Retina (tissue), 1 donor: ENCODE measurements around the gene IQCM.
"Not testable (repeated sequence)": the region's sequence is repeated elsewhere in the genome, so short reads cannot be mapped to it uniquely, and the experiment has no call there.

ENCODE experiments used
- DNase-seq: peaks from one replicate; pipeline ENCODE4 v3.0.0-alpha.2; 2016

The IQCM gene

DNA sequence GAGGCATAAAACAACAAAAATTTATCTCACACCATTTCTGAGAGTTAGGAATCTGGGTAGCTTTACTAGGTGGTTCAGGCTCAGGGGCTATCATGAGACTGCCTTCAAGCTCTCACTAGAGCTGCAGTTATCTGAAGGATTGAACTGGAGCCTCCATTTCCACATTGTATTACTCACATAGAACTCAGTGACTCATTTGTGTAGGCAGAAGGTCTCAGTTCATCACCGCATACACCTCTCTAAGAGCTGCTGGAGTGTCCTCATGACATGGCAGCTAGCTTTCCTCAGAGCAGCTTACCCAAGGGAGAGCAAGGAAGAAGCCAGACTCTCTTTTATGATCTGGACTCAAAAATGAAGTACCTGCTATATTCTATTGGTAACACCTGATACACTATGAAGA, 389.2 kb downstream of the IQCM start:
- no peak for DNase-seq

GRCh38 chr4:149409555-149409962, 406.1 kb downstream of the IQCM start:
- DNase-seq = no peak

DNA sequence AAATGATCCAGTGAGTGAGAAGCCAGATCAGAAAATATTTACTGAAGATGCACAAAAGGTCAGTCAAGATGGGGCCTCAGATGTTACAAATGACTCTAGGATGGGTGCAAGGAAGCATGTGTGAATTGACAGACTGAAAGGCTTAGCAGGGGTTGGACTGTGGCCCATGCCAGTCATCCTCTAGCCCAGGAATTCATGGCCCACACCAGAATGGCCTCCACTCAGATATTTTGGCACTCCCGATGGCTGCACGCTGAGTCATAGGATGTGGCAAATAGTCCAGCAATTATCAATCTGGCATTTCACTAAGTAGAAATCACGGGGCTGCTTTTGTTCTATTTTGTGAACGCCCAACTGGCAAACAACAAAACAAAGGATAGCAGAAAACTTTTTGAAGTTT, 406.5 kb downstream of the IQCM start:
- no peak for DNase-seq

GRCh38 chr4:149404143-149404542, 411.5 kb downstream of the IQCM start:
- DNase-seq = no peak

DNA sequence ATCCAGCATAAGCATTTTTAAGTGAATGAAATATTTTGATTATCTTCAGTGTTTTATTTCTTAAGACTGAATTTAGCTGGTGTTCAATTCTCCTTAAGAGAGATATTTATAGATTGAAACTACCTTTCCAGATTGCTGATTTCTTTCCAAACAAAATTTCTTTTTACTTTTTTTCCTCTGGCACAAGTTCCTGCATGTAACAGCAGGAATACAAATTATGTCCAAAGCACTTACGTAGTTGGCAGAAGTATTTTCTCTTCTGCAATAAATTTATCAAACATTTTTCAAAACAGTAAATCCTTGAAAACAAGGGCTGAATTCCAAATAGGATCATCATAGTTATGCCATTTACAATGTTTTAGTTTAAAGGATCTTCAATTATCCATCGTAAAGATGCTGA, 412.6 kb downstream of the IQCM start:
- DNase-seq = no peak

DNA sequence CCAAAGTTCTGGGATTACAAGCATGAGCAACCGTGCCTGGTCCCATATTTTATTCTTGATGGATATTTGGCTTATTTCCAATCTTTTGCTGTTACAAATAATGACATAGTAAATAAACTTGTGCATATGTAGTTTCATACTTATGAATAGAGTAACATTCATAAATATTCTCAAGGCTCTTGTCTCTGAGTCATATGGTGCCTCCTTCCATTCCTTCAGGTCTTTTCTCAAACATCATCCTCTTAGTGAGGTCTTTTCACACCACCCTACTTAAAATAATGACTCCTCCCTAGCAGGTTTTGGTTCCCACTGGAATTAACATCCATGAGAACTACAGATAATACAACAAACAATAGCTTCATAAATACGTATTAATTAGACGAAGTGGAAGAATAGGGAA, 416.6 kb downstream of the IQCM start:
- DNase-seq = no peak

DNA sequence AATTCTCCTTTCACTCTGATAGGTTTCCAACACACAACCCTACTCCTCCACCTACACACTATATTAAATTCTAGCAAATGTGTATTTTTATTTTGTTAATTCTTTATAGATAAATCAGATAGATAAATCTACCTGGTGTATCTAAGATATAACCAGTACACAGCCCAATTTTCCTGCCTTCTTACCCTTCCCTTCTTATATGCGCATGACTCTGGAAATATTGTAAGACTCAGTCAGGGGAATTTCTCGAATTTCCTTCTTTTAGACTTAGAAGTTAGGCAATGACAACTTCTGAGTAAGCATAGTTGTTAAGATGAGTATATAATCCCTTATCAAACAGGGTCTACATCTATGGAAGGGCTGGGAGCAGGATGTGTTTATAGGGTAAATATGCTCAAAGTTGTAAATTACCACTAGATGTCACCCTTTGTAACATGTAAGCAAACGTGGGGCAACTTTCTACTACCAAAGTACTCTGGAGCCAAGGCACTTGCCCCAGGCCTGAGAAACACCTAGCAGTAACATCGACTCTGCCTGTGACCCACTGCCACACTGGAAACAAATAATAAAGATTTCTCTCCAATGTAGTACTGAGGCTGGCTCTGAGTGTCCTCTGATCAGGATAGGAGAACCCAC, 444.7 kb downstream of the IQCM start:
- no peak for DNase-seq

GRCh38 chr4:149370002-149370401, 445.6 kb downstream of the IQCM start:
- DNase-seq = no peak

DNA sequence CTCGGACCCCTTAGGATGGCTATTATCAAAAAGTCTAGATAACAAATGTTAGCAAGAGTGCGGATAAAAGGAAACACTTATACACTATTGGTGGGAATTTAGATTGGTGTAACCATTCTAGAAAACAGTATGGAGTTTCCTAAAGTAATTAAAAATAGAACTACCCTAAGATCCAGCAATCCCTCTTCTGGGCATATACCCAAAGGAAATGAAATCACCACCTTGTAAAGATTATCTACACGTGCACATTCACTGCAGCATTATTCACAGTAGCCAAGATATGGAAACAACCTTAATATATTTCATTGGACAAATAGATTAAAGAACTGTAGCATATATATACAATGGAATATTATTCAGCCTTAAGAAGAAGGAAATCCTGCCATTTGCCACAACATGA, 462.4 kb downstream of the IQCM start:
- DNase-seq = no peak

DNA sequence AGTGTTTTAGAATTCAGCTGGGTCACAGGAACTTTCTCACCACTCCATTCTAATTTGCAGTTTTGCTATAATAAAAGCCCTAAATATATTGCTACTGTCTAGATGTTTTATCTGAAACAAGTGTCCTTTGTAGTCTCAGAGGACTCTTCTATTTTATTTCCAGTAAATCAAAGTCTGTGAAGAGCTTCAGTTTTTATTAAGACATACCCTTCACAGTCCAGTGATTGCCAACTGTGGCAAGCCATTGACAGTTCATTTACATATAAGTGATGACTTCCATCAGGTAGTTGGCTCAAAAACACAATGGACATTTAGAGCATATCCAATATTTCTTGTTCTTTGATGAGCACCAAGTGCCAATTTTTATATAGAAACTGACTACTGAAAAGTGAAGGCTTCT, 466.1 kb downstream of the IQCM start:
- no peak for DNase-seq

DNA sequence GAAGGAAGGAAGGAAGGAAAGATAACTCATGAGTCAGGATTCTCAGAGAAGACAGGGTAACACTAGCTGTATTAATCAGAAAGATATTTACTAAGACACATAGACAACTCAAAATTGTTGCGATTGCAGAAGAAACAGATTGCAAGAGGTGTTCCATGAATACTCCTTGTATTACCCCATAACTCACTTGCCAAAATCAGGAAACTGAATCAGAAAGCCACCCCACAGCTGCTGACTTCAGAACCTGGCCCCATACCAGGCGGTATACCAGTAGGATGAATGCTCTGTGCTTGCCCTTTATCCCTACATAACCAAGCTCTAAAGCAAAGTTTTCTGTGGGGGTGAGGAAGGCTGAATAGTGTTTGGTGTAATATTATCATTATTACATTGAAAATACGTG, 468.5 kb downstream of the IQCM start:
- no peak for DNase-seq

DNA sequence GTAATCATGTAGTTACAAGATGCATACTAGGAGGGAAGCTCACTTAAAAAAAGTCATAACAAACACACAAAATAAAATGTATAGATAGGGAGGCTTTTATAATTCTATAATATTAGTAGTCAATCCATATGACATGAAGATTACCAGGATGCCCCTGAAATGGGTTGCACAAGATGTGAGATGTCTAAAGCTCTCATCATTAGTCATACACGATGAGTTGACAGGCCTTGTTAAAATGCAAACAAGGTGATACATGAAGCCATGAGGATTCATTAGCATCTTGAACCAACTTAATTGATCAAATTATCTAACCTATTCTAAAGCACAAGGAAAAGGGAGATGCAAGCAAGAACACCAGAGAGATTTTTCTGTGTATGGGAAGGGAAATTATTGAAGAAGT, 470.2 kb downstream of the IQCM start:
- DNase-seq = no peak

- DNase-seq = no peak
These were observed 471.2 kb downstream of the IQCM start for GRCh38 chr4:149344436-149344835.

DNA sequence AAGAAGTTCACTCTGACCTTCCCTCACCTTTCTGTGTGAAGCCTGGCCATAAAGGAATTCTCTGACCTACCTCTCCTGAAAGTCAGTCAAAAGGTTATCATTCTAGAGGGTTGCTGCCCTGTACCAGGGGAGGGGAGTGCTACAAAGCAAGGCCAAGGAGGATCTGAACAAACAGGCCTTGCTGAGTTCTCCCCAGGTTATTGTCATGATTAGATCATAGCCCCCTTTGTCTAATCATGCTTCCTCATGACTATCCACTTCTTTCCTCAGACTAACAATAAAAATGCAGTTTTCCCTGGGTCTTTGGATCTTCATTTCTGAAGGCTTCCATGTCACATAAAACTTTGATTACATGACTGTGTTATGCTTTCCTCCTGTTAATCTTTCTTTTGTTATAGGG, 472.0 kb downstream of the IQCM start:
- no peak for DNase-seq

DNA sequence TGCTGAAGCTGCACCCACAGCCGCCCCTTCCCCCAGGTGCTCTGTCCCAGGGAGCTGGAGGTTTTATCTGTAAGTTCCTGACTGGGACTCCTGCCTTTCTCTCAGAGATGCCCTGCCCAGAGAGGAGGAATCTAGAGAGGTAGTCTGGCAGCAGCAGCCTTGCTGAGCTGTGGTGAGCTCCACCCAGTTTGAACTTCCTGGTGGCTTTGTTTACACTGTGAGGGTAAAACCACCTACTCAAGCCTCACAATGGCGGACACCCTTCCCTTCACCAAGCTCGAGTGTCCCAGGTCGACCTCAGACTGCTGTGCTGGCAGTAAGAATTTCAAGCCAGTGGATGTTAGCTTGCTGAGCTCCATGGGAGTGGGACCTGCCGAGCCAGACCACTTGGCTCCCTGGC, 474.5 kb downstream of the IQCM start:
- DNase-seq = not testable (repeated sequence)

- no peak for DNase-seq
These were observed 487.5 kb downstream of the IQCM start for GRCh38 chr4:149328161-149328560.

DNA sequence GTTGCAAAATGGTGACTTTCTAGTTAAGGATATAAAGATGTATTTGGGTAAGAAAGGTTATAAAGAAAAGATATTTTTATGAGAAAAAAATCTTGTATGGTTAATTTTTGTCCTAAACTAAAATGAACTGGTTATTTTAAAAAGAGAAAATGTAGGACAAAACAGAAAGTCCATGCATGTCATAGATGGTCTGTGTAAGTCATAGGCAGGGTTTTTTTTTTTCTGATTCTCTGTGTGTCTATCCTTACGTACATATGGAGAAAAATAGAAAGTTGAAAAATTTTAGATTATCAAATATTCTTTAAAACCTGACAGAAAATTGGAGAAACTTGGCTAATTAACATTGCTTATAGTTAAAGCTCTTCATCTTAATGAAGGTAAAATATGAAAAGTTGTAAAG, 493.4 kb downstream of the IQCM start:
- no peak for DNase-seq

DNA sequence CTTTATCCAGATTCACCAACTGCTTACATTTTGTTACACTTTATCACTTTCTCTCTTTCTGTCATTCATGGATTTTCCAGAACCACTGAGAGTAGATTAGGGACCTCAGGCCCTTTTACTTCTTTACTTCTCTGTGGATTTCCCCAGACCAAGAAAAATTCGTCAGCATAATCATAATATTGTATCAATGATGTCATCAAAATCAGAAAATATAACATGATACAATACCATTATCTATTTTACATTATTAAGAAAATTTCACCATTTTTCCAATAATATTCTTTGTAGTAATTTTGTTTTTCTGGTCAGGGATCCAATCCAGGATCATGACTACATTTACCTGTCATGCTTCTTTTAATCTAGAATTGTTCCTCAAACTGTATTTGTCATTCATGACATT, 494.2 kb downstream of the IQCM start:
- DNase-seq = no peak

DNA sequence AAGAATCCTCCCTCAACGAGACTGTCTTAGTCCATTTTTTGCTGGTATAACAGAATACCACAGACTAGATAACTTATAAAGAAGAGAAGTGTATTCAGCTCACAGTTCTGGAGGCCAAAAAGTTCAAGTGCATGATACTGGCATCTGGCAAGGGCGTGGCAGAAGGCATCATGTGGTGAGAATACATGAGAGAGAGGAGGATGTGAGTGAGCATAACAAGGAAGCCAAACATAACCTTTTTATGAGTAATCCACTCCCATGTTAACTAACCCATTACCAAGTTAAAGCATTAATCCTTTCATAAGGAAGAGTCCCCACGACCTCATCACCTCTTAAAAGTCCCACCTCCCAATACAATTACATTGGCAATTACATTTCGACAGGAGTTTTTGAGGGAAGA, 504.6 kb downstream of the IQCM start:
- DNase-seq = no peak

GRCh38 chr4:149306537-149306936, 509.1 kb downstream of the IQCM start:
- DNase-seq = no peak
